Measurements from ENCODE around the gene CLEC5A.

- no peak for TF ChIP-seq EZH2 (IDR thresholded peaks at IDR 0.05; ENCODE audit: insufficient read depth, low read length)
- no peak for TF ChIP-seq CTCF (IDR thresholded peaks at IDR 0.05; ENCODE audit: insufficient read depth, low read depth, low read length)
Observed at GRCh38 chr7:141911391-141911790, 35.4 kb downstream of the CLEC5A start.

Measured in astrocyte (in vitro differentiated cells and primary cell).